IPS-NIHi7 (cell line): ENCODE results near the gene MNAT1.
"Not testable (repeated sequence)": the region's sequence is repeated elsewhere in the genome, so short reads cannot be mapped to it uniquely, and the experiment has no call there.

ENCODE experiments used
- DNase-seq: peaks from one replicate; pipeline ENCODE4 v3.0.0; 2012; ENCODE audit warnings: mixed read lengths; ENCODE audit errors: extremely low spot score

MNAT1 gene

GRCh38 chr14:60882219-60882618, 147.7 kb downstream of the MNAT1 start:
- DNase-seq, result no peak

GRCh38 chr14:60884134-60884533, 149.6 kb downstream of the MNAT1 start:
- DNase-seq, result no peak

DNA sequence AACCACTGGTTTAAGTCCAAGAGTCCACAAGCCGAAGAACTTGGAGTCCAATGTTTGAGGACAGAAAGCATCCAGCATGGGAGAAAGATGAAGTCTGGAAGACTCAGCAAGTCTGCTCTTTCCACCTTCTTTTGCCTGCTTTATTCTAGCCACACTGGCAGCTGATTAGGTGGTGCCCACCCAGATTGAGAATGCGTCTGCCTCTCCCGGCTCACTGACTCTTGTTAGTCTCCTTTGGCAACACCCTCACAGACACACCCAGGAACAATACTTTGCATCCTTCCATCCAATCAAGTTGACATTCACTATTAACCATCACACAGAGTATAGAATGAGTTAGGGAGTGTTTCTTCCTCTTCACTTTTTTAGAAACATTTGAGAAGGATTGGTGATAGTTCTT, 156.1 kb downstream of the MNAT1 start:
- DNase-seq, result not testable (repeated sequence)

DNA sequence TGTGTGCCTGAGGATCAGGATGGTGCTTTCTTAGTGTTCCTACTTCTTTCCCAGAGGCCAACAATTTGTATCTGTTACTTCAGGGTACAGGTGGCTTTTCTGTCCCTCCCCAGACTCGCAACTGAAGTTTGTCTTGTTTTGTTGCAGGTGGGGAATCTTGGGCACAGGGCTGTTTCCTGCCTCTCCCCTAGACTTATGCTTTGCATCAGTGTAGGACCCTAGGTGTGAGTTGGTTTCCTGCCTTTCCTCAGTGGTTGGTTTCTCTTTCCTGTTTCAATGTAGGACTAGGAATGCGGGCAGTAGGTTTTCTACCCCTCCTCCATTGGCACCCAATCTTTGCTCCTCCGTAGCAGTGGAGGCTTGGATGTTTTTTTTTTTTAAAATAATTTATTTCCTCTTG, 159.3 kb downstream of the MNAT1 start:
- DNase-seq, result peak; percentile 18

- DNase-seq, result no peak
These were observed 169.8 kb downstream of the MNAT1 start for GRCh38 chr14:60904381-60904780.

DNA sequence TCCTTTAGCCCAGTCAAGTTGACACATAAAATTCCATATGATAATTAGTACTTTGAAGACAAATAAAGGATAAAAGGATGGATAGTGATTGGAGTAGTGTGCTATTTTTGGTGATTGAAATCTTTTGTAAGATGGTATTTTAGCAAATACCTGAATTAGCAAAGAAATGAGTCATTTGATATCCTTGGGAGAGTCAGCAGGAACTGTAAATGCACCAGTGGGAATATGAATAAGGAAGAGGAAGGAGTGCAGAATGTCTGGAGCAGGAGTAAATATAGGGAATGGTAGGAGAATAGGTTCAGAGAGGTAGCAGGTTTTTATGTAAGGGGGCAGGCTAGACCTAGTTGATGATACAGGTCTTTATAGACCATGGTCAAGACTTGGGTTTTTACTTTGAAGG, 171.4 kb downstream of the MNAT1 start:
- DNase-seq, result no peak

GRCh38 chr14:60915781-60916180, 181.2 kb downstream of the MNAT1 start:
- DNase-seq, result no peak

DNA sequence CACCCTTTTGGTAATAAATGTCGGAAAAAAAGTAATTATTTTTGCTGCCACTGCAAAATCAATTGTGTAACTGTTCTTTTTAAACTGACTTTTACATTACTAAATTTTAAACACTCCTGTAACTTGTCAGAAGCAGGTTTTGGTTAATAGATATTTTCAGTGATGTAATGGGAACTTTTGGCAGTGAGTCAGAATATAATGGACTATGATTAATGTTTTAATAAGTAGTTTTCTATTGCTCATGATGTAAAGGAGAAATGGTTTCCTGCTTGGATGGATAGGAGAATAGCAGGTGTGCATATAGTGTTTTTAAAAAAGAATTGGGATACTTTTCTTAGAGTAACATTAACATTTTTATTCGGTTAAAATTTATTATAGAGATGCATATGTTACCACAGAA, 187.5 kb downstream of the MNAT1 start:
- DNase-seq, result no peak

DNA sequence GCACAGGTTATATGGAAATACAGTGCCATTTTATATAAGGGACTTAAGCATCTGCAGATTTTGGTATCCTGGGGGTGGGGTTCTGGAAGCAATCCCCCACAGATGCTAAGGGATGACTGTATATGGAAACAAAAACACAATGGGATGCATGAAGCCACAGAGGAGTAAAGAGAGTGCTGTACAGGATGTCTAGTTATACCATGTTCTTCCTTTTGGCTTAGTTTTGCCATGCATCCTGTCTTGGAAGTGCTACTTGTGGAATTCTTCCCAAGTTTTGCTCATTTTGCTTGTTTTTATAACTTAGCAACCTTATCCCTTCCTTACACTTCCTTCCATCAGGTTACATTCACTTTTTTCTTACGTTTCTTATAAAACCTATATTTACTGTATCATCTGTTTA, 190.7 kb downstream of the MNAT1 start:
- no peak for DNase-seq

- DNase-seq, result no peak
These were observed 191.4 kb downstream of the MNAT1 start for GRCh38 chr14:60926002-60926401.

DNA sequence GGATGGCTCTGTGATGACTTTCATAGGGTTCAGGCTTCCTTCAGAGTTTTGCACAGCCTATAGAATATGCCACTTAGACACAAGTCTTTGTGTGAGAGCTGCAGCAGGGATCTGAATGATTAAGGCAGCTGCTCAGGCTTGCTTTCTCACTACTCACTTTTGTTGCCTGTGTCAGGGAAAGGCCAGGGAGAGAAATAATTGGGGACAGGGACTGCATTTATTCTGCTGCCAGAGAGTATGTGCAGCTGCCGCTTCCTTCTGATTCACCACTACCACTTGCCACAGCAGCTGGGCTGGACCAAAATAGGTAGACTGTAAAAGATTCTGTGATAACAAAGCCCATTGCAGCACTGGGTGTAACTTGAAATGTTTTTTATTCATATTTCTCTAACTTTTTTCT, 196.7 kb downstream of the MNAT1 start:
- DNase-seq, result no peak

DNA sequence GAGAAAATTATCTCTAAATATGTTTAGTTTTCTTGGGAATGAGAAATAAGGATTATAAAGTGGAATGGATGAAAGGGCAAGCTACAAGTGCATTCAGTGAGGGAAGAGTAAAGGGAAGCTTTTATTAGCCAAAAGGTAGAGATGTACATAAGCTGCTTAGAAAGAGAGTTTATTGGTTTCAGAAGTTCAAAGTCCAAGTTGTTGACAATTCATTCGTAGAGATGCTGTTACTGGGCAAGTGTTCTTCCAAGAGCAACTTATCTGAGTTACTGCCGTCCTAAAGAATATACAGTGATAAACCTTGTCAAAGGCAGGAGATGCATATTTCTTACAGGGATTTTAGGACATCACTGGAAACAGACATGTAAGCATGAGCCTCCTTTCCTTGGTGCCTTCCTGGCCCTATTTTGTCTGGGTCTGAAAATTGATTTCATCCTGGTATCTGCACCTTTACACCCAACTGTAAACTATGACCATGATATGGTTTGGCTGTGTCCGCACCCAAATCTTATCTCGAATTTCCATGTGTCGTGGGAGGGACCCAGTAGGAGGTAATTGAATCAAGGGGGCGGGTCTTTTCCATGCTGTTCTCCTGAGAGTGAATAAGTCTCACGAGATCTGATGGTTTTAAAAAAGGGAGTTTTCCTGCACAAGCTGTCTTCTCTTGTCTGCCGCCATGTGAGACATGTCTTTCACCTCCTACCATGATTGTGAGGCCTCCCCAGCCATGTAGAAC, 199.5 kb downstream of the MNAT1 start:
- no peak for DNase-seq

GRCh38 chr14:60935319-60935718, 200.8 kb downstream of the MNAT1 start:
- no peak for DNase-seq

GRCh38 chr14:60943637-60944032, 209.1 kb downstream of the MNAT1 start:
- DNase-seq, result no peak

GRCh38 chr14:60944204-60944603, 209.6 kb downstream of the MNAT1 start:
- DNase-seq, result no peak

- DNase-seq, result no peak
These were observed 211.4 kb downstream of the MNAT1 start for GRCh38 chr14:60945984-60946383.

DNA sequence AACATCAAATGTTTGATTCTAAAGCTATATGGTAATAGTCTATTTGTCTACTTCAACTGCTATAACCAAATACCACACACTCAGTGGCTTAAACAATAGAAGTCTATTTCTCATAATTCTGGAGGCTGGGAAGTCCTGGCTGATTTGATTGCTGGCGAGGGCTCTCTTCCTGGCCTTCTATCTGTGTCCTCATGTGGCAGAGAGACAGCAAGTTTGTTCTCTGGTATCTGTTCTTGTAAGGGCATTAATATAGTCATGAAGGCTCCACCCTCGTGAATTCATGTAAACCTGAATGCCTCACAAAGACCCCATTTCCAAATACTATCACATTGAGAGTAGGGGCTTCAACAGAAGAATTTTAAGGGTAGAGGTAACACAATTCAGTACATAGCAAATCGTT, 212.2 kb downstream of the MNAT1 start:
- DNase-seq, result no peak

DNA sequence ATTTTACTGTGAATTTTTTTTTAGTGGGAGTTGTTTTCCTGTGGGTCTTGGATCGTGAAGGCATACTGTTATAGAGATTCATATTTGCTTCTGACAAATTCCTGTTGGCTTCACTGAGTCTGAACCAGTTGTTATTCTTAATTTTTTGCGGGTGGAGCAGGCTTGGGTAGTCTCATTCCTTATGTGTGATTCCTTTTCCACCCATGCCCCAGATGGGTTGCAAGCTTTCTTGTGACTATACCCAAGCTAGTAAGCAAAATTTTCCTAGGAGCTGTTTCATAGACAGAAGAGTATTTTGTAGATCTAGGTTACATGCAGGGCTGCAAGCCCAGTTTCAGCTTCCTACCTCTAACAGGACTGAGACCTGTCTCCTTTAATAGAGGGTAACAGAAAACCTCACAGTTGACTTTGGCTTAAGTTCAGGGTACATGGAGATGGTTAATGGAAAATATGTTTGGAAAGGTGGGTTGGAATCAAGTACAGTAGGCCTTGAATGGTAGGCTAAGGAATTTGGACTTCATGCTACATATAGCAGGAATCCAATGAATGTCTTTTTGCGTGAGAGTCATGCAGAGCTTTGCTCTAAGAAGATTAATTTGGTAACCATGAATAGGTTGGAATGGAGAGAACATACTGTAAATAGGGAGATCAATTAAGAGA, 217.3 kb downstream of the MNAT1 start:
- no peak for DNase-seq

DNA sequence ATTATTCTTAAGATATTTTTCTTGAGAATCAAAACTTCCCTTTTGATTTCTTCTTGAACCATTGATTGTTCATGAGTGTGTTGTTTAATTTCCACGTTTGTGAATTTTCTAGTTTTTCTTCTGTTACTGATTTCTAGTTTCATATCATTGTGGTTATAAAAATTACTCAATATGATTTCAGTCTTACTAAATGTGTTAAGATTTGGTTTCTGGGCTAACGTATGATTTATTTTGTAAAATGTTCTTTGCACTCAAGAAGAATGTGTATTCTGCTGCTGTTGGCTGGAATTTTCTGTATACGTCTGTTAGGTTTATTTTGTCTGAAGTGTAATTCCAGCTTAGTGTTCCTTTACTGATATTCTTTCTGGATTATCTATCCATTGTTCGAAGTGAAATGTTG, 221.6 kb downstream of the MNAT1 start:
- no peak for DNase-seq

DNA sequence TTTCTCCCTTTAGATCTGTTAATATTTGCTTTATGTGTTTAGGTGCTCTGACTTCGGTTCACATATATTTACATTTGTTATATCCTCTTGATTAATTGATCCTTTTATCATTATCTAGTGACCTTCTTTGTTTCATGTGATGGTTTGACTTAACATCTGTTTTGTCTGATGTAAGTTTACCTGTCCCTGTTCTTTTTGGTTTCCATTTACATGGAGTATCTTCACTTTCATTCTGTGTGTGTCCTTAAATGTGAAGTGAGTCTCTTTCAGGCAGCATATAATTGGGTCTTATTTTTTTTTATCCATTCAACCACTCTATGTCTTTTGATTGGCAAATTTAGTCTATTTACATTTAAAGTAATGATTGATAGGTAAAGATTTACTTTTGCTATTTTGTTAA, 222.1 kb downstream of the MNAT1 start:
- DNase-seq, result no peak

DNA sequence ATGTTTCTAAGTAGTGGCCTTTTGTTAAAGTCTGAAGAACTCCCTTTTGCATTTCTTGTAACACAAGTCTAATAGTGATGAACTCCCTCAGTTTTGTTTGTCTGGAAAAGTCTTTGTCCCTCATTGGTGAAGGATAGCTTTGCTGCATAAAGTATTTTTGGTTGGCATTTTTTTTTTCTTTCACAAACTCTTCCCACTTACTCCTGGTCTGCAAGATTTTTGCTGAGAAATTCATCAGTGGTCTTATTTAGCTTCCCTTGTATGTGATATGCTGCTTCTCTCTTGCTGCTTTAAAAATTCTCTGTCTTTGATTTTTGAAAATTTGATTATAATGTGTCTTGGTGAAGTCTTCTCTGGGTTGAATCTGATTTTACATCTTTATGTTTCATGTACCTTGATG, 223.6 kb downstream of the MNAT1 start:
- DNase-seq, result no peak

DNA sequence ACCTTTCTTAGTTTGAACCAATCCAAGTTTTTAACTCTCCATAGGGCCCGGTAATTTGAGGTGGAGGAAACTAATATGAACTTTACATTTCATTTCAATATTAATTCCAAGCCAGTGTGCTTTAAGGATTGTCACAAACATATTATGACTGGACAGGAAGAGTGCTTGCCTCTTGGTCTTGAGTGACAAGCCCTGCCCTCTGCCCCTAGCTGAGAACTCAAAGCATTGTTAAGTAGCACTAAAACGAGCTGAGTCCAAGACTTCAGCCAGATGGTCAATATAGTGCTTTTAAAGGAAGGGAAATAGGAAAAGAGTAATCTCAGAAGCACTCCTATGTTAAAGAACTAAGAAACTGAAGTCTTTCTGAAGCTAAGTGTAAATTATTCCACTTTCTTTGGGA, 229.2 kb downstream of the MNAT1 start:
- DNase-seq, result no peak

GRCh38 chr14:60964904-60965303, 230.3 kb downstream of the MNAT1 start:
- DNase-seq, result no peak

DNA sequence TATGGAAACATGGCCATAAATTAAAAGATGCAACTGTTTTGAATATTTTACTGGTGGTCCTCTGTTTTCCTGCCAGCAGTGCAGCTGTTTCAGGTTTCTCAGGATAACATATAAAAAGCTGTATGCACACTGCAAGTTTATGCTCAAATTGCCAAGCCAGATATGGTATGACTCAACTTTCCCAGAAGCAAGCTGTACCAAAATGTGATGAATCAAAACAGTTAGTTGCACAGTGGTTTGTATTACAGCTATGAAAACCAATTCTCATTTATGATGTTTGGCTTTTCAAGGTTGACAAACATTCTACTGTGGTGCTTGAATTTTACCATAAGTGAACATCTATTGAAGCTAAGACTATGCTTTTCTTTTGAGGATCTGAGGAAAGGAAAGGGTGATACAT, 230.8 kb downstream of the MNAT1 start:
- DNase-seq, result no peak
